ENCODE data around the gene TRPM2. TPM values are rescaled to one million over a fixed set of nuclear protein-coding genes. Genes with fewer than 3 reads are reported as not detected.

TRPM2 gene
- total and polyA plus RNA-seq, 2 of the 8 experiments (the other 6 are each of a cell fraction or from before 2014, with no cell fraction given): 0.27 to 0.28 TPM

- no peak for TF ChIP-seq CTCF (IDR thresholded peaks at IDR 0.05; ENCODE audit: control extremely low read depth in 1 of 3, insufficient read depth in 1 of 3, low read depth in 1 of 3, low read length in 3 of 3)
These were observed 87.0 kb downstream of the TRPM2 start (continued) for GRCh38 chr21:44440241-44441040.

All from H1 (cell line).